ENCODE data around the gene MAP3K1.

GRCh38 chr5:56837956-56838355 is 22.6 kb downstream of the MAP3K1 start:
- no peak for TF ChIP-seq CTCF (IDR thresholded peaks at IDR 0.05)
- TF ChIP-seq POLR2A (IDR thresholded peaks at IDR 0.05) = no peak
